D721Med (cell line): ENCODE results near the gene ACSF3.
"Not testable (repeated sequence)": the region's sequence is repeated elsewhere in the genome, so short reads cannot be mapped to it uniquely, and the experiment has no call there.

Source experiments
- DNase-seq: peaks from one replicate; pipeline ENCODE4 v3.0.0; 2011; ENCODE audit warnings: low spot score; ENCODE audit not compliant: insufficient read length
- FAIRE-seq: peaks from 2 replicates; lab custom pipeline; 2011; peaks lifted over from hg19 to GRCh38; lab: Jason Lieb, UNC
- CTCF ChIP-seq: IDR thresholded peaks from 2 replicates; pipeline ENCODE4 v1.5.1; 2012; ENCODE audit warnings: mild to moderate bottlenecking, control low read depth; ENCODE audit not compliant: insufficient read depth; ENCODE audit errors: missing control alignments

The ACSF3 gene

DNA sequence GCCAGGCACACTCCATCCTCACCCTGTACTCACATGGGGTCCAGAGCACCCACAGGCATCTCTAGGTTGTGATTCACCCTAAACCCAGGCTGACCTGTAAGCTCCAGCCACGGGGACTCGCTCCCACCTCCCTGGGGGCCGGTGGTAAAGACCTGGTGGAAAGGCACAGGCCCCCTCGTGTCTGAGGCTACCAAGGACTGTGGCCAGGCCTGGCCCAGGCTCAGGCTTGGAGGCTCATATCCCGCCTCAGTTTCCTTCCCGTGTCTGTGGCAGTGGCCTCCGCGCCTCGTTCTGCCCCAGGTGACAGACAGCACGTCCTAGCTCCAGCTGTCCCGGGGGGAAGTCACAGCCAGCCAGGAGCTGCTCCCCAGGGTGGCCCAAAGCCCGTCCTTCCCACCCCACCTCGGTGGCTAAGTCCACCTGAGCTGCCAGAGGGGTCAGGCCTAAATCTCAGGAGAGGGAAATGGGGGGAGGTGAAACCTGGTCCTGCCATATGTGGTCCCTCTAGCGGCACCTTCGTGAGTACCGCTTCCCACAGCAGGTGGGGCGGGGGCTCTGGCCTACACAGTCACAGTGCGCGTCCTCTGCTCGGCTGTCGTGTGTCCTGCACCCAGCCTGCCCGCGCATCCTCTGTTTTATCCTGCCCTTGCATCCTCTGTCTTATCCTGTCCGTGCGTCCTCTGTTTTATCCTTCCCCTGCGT is 90.5 kb downstream of the ACSF3 start:
- no peak for DNase-seq
- TF ChIP-seq CTCF, result no peak
- FAIRE-seq, result no peak

- no peak for FAIRE-seq
- no peak for DNase-seq
- no peak for TF ChIP-seq CTCF
Measured at GRCh38 chr16:89184677-89184932, 91.0 kb downstream of the ACSF3 start.

DNA sequence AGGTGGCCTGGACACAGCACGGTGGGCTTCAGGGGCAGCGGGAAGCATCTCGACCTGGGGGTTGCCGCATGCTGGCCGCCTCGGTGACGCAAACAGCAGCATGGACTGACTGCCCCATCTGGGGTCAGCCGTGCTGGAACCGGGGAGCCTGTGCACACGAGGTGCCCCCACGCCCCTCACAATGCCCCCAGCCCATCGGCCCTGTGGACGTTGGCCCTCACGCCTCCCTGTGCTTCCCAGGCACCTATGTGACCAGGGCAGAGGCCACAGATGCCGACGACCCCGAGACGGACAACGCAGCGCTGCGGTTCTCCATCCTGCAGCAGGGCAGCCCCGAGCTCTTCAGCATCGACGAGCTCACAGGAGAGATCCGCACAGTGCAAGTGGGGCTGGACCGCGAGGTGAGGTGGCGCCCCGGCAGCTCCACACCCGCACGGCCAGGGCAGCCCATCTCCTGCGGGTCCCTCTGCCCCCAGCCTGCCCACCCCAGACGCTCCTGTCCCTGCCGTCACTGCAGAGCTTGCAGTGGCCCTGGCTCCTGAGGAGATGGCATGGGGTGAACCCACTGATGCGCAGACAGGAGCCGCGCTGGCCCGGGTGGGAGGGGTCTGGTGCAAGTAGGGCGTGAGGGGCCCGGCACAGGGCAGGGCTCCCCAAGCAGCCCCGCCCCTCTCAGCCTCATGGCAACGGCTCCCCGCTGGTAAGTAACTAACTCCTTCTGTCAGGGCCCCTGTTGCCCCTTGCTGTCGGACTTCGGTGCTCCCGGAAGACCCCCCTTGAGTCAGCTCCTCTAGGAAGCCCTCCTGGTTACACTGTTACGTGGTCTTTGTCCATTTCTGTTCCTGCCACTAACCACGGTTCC is 91.5 kb downstream of the ACSF3 start:
- DNase-seq, result no peak
- no peak for TF ChIP-seq CTCF
- no peak for FAIRE-seq

- not testable (repeated sequence) for FAIRE-seq, DNase-seq
Measured at GRCh38 chr16:89185887-89186592, 92.4 kb downstream of the ACSF3 start.

- DNase-seq, FAIRE-seq: not testable (repeated sequence)
Measured at GRCh38 chr16:89186593-89187031, 93.0 kb downstream of the ACSF3 start.

DNA sequence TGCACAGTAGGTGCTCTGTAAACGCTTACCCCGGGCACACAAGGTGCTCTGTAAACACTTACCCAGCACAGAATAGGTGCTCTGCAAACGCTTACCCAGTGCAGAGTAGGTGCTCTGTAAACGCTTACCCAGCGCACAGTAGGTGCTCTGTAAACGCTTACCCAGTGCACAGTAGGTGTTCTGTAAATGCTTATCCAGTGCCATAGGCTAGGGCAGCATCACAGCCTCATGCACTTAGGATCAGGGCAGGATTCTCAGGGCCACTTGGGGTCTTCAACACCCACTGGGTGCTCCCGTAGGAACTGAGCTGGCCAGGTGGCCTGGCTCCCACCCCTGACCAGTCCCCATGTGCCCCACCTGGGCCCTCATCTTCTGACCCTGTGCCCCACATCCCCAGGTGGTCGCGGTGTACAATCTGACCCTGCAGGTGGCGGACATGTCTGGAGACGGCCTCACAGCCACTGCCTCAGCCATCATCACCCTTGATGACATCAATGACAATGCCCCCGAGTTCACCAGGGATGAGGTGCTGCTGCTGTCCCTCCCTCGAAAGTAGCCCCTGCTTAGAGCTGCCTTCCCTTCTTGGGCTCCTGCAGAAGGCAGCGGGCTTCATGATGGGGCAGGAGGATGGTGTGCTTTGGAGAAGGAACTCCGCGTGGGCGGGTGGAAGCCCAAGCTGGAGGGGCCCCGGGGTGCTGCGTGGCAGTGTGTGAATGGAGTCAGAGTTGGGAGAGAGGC is 93.5 kb downstream of the ACSF3 start:
- no peak for TF ChIP-seq CTCF
- DNase-seq (no peak), FAIRE-seq (no peak)

DNA sequence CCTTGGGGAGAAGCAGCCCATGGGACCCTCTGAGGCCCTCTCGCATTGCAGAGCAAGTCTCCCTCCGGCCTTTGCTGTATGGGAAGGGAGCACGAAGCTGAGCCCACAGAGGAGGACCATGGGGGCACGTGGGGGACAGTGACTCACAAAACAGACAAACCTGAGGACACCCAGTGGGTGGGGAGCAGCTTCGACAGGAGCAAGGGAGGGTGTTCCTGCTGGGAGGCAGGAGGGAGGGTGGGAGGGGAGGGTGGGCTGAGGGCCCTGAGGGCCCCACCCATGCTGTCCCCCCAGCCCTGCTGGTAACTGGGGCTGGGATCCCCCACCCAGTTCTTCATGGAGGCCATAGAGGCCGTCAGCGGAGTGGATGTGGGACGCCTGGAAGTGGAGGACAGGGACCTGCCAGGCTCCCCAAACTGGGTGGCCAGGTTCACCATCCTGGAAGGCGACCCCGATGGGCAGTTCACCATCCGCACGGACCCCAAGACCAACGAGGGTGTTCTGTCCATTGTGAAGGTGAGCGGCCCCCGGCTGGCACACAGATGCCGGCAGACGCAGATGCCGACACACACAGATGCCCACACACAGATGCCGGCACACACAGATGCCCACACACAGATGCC is 94.2 kb downstream of the ACSF3 start:
- no peak for FAIRE-seq
- no peak for DNase-seq
- no peak for TF ChIP-seq CTCF

DNA sequence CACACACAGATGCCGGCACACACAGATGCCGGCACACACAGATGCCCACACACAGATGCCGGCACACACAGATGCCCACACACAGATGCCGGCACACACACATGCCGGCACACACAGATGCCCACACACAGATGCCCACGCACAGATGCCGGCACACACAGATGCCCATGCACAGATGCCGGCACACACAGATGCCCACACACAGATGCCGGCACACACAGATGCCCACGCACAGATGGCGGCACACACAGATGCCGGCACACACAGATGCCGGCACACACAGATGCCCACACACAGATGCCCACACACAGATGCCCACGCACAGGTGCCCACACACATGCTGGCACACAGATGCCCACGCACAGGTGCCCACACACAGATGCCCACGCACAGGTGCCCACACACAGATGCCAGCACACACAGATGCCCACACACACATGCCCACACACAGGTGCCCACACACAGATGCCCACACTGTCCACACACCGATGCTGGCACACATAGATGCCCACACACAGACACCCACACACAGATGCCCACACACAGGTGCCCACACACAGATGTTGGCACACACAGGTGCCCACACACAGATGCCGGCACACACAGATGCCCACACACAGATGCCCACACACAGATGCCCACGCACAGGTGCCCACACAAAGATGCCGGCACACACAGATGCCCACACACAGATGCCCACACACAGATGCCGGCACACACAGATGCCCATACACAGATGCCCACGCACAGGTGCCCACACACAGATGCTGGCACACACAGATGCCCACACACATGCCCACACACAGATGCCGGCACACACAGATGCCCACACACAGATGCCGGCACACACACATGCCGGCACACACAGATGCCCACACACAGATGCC is 95.1 kb downstream of the ACSF3 start:
- not testable (repeated sequence) for FAIRE-seq

More for the DNA sequence above, 95.1 kb downstream of the ACSF3 start:
- DNase-seq, result not testable (repeated sequence)
